HG02610 (cell line): ENCODE data around the gene SHPK.
A peak's percentile ranks its signal among the peaks of the same experiment; 100 is the strongest.

ENCODE experiments used
- ATAC-seq: cut with Tn5 transposase; IDR thresholded peaks from one replicate; pipeline ENCODE4 v1.9.1; 2021; ENCODE audit warnings: mild to moderate bottlenecking, moderate library complexity; ENCODE audit not compliant: unreplicated experiment

SHPK gene

GRCh38 chr17:3636154-3636907 is at the start of gene SHPK, which contains the start of gene CTNS:
Gene SHPK (minus strand): TSS chr17:3636250. CDS start chr17:3636219, 31 bp downstream.
Gene CTNS (plus strand): TSS chr17:3636760. CDS start chr17:3640207, 3,447 bp downstream.
- ATAC-seq: peak; percentile 93

- ATAC-seq: no peak
These were observed 49.1 kb upstream of the SHPK start for GRCh38 chr17:3685174-3685573.

GRCh38 chr17:3683054-3683511 is 47.0 kb upstream of the SHPK start:
- ATAC-seq: peak; percentile 42

- ATAC-seq: no peak
These were observed 46.0 kb upstream of the SHPK start for GRCh38 chr17:3682033-3682432.

GRCh38 chr17:3681565-3681964 is 45.5 kb upstream of the SHPK start:
- no peak for ATAC-seq

- no peak for ATAC-seq
These were observed 45.0 kb upstream of the SHPK start for GRCh38 chr17:3681057-3681456.

- ATAC-seq: no peak
These were observed 43.6 kb upstream of the SHPK start for GRCh38 chr17:3679531-3680126.

GRCh38 chr17:3678821-3679530 is 42.9 kb upstream of the SHPK start:
- ATAC-seq: no peak

GRCh38 chr17:3678095-3678820 is 42.2 kb upstream of the SHPK start:
- ATAC-seq: no peak

- no peak for ATAC-seq
These were observed 39.8 kb upstream of the SHPK start for GRCh38 chr17:3675886-3676285.

GRCh38 chr17:3672571-3672970 is 36.5 kb upstream of the SHPK start:
- no peak for ATAC-seq

- no peak for ATAC-seq
These were observed 33.5 kb upstream of the SHPK start for GRCh38 chr17:3669548-3669947.

- ATAC-seq: no peak
These were observed 33.0 kb upstream of the SHPK start for GRCh38 chr17:3669085-3669347.

GRCh38 chr17:3668279-3669084 is 32.4 kb upstream of the SHPK start, which contains the start of the genes EMC6 and TAX1BP3:
Gene EMC6 (plus strand): TSS chr17:3668812. CDS start chr17:3669147, 335 bp downstream.
Gene TAX1BP3 (minus strand): TSS chr17:3668578. CDS start chr17:3668526, 52 bp downstream.
- peak; percentile 79 for ATAC-seq

- peak; percentile 2 for ATAC-seq
These were observed 31.6 kb upstream of the SHPK start for GRCh38 chr17:3667366-3668278.

GRCh38 chr17:3666516-3666915 is 30.5 kb upstream of the SHPK start:
- no peak for ATAC-seq

GRCh38 chr17:3665834-3666233 is 29.8 kb upstream of the SHPK start:
- ATAC-seq: no peak

- ATAC-seq: no peak
These were observed 27.3 kb upstream of the SHPK start for GRCh38 chr17:3663102-3664011.
